Heart left ventricle (tissue), 16 donors: ENCODE data around the gene TCAP. TPM values are rescaled to one million over a fixed set of nuclear protein-coding genes. Genes with fewer than 3 reads are reported as not detected.

Source experiments
- ATAC-seq, 4 donors: fragments of 200-7000 bp; cut with Tn5 transposase; one replicate each; pipeline ENCODE4 v1.9.1; 2020 to 2022; ENCODE audit warnings: moderate library complexity in 4 of 4, mild to moderate bottlenecking in 3 of 4, moderate number of reproducible peaks in 1 of 4
- DNase-seq, 5 donors: peaks; one replicate each; pipeline ENCODE4 v3.0.0-alpha.2; 2020
- H3K27ac ChIP-seq, 12 donors: fragments of 200-600 bp; sonication (generic) in 4 of 12; one replicate each; pipeline versions ENCODE4 v1.5.0 to v1.8.0; 2016 to 2022; ENCODE audit warnings: mild to moderate bottlenecking in 2 of 12
- H3K27me3 ChIP-seq, 9 donors: fragments of 200-600 bp; sonication (generic) in 2 of 9; one replicate each; pipeline versions ENCODE4 v1.5.1 to v1.8.0; 2016 to 2022; ENCODE audit warnings: mild to moderate bottlenecking in 3 of 9
- H3K36me3 ChIP-seq, 9 donors: fragments of 200-600 bp; sonication (generic) in 2 of 9; one replicate each; pipeline versions ENCODE4 v1.5.0 to v1.8.0; 2018 to 2022; ENCODE audit warnings: mild to moderate bottlenecking in 2 of 9
- H3K4me1 ChIP-seq, 12 donors: fragments of 200-600 bp; sonication (generic) in 4 of 12; one replicate each; pipeline versions ENCODE4 v1.5.0 to v1.8.0; 2016 to 2022; ENCODE audit warnings: mild to moderate bottlenecking in 3 of 12
- H3K4me3 ChIP-seq, 12 donors: fragments of 200-600 bp; sonication (generic) in 4 of 12; one replicate each; pipeline versions ENCODE4 v1.5.0 to v1.8.0; 2017 to 2022; ENCODE audit warnings: mild to moderate bottlenecking in 9 of 12, moderate library complexity in 4 of 12
- H3K9me3 ChIP-seq, 12 donors: fragments of 200-600 bp; sonication (generic) in 4 of 12; one replicate each; pipeline versions ENCODE4 v1.5.0 to v1.8.0; 2016 to 2022; ENCODE audit warnings: mild to moderate bottlenecking in 1 of 12
- CTCF ChIP-seq, 12 donors: fragments of 200-600 bp; sonication (generic) in 4 of 12; IDR thresholded peaks; one replicate each; pipeline versions ENCODE4 v1.5.0 to v1.8.0; 2018 to 2022; ENCODE audit warnings: antibody characterized with exemption in 12 of 12, mild to moderate bottlenecking in 5 of 12
- POLR2A ChIP-seq, 2 donors: fragments of 450-650 bp; IDR thresholded peaks; one replicate each; pipeline ENCODE4 v1.6.1; 2017; ENCODE audit warnings: antibody characterized with exemption in 2 of 2, mild to moderate bottlenecking in 2 of 2, moderate library complexity in 2 of 2
- WGBS, 4 donors: extraction: QIAGEN DNeasy Blood & Tissue Kit in 2 of 4; methylation state at CpG; one replicate each; pipeline versions ENCODE4 v1.1.5 to v1.1.7; 2013 to 2018; 5-methylcytosine and 5-hydroxymethylcytosine counted together
- intact Hi-C, 10 donors: fragments of 100-400 bp; cut with DNase I; formaldehyde crosslinking; loops; one replicate each; pipeline versions ENCODE4 v1.11.1 to v1.14.2; 2022
- polyA plus RNA-seq, 2 donors: library from polyadenylated mRNA; stranded (reverse); fragments of 200-250 nt; gene quantifications; one replicate each; pipeline ENCODE4 v1.2.3, GENCODE V29; 2013
- total RNA-seq, 9 donors: library from RNA; depleted of rRNA in 2 of 9; stranded (reverse); fragments of >200 nt in 2 of 9; fragmentation: NEBNext Ultra II Directional in 3 of 9; extraction: Animal tissue kit (Norgen Biotek cat#: 25700) in 3 of 9; gene quantifications; one replicate each; pipeline versions ENCODE4 v1.1.0 to v1.2.4, GENCODE V29; 2016 to 2023
- donor health status: ischemic (EF 13 %, LVEDD 7.1; RV severe dilation, severe dysfunction).
- donor health status: healthy with polysubstance abuse.
- donor health status: DM: no; HTN: yes; CAD: no.
- donor health status: DM: no; HTN: no; CAD: no.
- donor health status: ischemic (EF 25% LVEDD 6.9; RV normal size, moderate dysfunction).
- donor health status: ischemic (EF 25% LVEDD 5.7; RV mildly dilated, moderate dysfunction).
- donor health status: healthy.
- donor health status: DM: yes; HTN: yes; CAD: no.
- donor health status: ischemic (EF 35%, LVEDD 5.7; RV mildly dilated, moderate dysfunction).
- donor health status: nonischemic (EF 11% LVEDD 7.7; RV severe dilation, severe dysfunction).
- donor health status: DM: yes; HTN: yes; CAD: no.
- donor health status: PGD.
- donor health status: ischemic (EF 29% LVEDD 5.4; RV normal size, mild dysfunction).
- donor health status: nonischemic (EF 23%, LVEDD 6.1; RV moderate dilation, normal function).

TCAP gene
- total and polyA plus RNA-seq, 11 donors: 2,028 to 9,343 (median 4,137) TPM

- TF ChIP-seq CTCF (IDR thresholded peaks at IDR 0.05): peak; percentile 65 to 91 (median 78)
- TF ChIP-seq POLR2A (IDR thresholded peaks at IDR 0.05): no peak
- Histone ChIP-seq H3K4me3 (no peak overlapping the region), H3K9me3 (no peaks in the 10 kb centered on the region), H3K27me3 (no peaks in the 10 kb centered on the region), H3K27ac (peak overlapping the region in 1 of 12 donors; percentile 47), H3K4me1 (peaks cover 0 to 53% (median 13%) of the 10 kb centered on the region in 12 donors), H3K36me3 (peaks cover 0 to 37% (median 5%) of the 10 kb centered on the region in 9 donors)
- intact Hi-C loops: no loop called here
- peak in 4 of 5 donors; percentile 59 to 84 (median 69) for DNase-seq
- peak; percentile 25 to 64 (median 48) for ATAC-seq
- 67 to 72% (median 69%) methylated on average over 14 of the region's 14 CpGs for WGBS, 4 donors
These were observed 11.4 kb upstream of the TCAP start for GRCh38 chr17:39653662-39654331.

DNA sequence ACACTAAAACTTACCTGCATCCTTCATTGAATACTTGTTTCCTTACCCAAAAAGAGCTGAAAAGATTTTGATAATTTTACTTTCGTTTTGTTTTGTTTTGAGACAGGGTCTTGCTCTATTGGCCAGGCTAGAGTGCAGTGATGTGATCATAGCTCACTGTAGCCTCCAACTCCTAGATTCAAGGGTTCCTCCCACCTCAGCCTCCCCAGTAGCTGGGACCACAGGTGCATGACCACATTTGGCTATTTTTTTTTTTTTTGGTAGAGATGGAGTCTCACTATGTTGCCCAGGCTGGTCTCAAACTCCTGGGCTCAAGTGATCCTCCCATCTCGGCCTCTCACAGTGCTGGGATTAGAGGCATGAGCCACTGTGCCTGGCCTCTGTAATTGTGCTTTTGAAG, 10.0 kb upstream of the TCAP start:
- 89 to 98% (median 93%) methylated on average over 2 of the region's 2 CpGs for WGBS, 4 donors
- H3K36me3 ChIP-seq: peaks cover 0 to 39% (median 6%) of the 10 kb centered on the region in 9 donors
- intact Hi-C loops: no loop called here

DNA sequence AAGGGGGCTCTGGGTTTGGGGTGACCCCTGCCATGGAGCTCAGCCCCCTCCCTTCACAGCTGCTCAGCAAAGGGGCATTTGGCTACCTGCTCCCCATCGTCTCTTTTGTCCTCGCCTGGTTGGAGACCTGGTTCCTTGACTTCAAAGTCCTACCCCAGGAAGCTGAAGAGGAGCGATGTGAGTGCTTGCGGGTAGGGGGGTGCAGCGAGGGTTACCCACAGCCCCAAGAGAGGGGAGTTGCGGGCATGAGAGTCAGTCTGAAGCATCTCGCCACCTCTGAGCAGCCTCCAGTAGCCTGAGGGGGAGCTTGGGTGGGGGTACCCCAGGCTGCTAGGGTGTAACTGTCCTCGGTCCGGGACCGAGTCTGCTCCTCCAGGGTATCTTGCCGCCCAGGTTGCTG, 6.8 kb upstream of the TCAP start:
- H3K27ac ChIP-seq: peak overlapping the region in 9 of 12 donors; percentile 10 to 99 (median 85)
- peaks cover 13 to 84% (median 46%) of the 10 kb centered on the region in 12 donors for H3K4me1 ChIP-seq

More for the DNA sequence above, 10.0 kb upstream of the TCAP start:
- DNase-seq (no peak), ATAC-seq (no peak)
- H3K4me3 ChIP-seq: no peak overlapping the region
- H3K9me3 ChIP-seq: no peaks in the 10 kb centered on the region
- TF ChIP-seq CTCF (IDR thresholded peaks at IDR 0.05): no peak
- no peak for TF ChIP-seq POLR2A (IDR thresholded peaks at IDR 0.05)
- peaks cover 3 to 66% (median 21%) of the 10 kb centered on the region in 12 donors for H3K4me1 ChIP-seq
- H3K27ac ChIP-seq: no peak overlapping the region
- no peaks in the 10 kb centered on the region for H3K27me3 ChIP-seq

More for the DNA sequence above, 6.8 kb upstream of the TCAP start:
- Histone ChIP-seq H3K4me3 (no peak overlapping the region), H3K9me3 (no peaks in the 10 kb centered on the region), H3K36me3 (peaks cover 0 to 55% (median 11%) of the 10 kb centered on the region in 9 donors), H3K27me3 (no peaks in the 10 kb centered on the region)
- intact Hi-C loops: no loop called here
- DNase-seq (no peak), ATAC-seq (no peak)
- 92 to 97% (median 94%) methylated on average over 8 to 11 of the region's 11 CpGs for WGBS, 4 donors
- TF ChIP-seq CTCF (IDR thresholded peaks at IDR 0.05): no peak
- no peak for TF ChIP-seq POLR2A (IDR thresholded peaks at IDR 0.05)
